Stimulated activated CD8-positive, alpha-beta memory T cell treated with anti-CD3 and anti-CD28 coated beads, Interleukin-4, amount 100 ng/mL, for 24 hours (primary cell): ENCODE data around the gene SLC38A9.
"Not testable (repeated sequence)": the region's sequence is repeated elsewhere in the genome, so short reads cannot be mapped to it uniquely, and the experiment has no call there.

Experiments used
- DNase-seq: peaks from one replicate; pipeline ENCODE4 v3.0.0-alpha.2; 2020; ENCODE audit warnings: low read depth

SLC38A9 gene

GRCh38 chr5:55702598-55703345 lies 9.4 kb downstream of the SLC38A9 start:
- DNase-seq: no peak

- no peak for DNase-seq
Observed at GRCh38 chr5:55701462-55702103, 10.5 kb downstream of the SLC38A9 start.

- DNase-seq: no peak
Observed at GRCh38 chr5:55700745-55701144, 11.4 kb downstream of the SLC38A9 start.

GRCh38 chr5:55699041-55699688 lies 13.0 kb downstream of the SLC38A9 start:
- no peak for DNase-seq

GRCh38 chr5:55696704-55697103 lies 15.4 kb downstream of the SLC38A9 start:
- not testable (repeated sequence) for DNase-seq

GRCh38 chr5:55694152-55694830 lies 17.8 kb downstream of the SLC38A9 start:
- no peak for DNase-seq

- no peak for DNase-seq
Observed at GRCh38 chr5:55692509-55692908, 19.6 kb downstream of the SLC38A9 start.

GRCh38 chr5:55692106-55692417 lies 20.1 kb downstream of the SLC38A9 start:
- no peak for DNase-seq

- DNase-seq: no peak
Observed at GRCh38 chr5:55691265-55692105, 20.6 kb downstream of the SLC38A9 start.

- no peak for DNase-seq
Observed at GRCh38 chr5:55682071-55682470, 30.1 kb downstream of the SLC38A9 start.

GRCh38 chr5:55681301-55681700 lies 30.8 kb downstream of the SLC38A9 start:
- no peak for DNase-seq

- no peak for DNase-seq
Observed at GRCh38 chr5:55680353-55680752, 31.8 kb downstream of the SLC38A9 start.

GRCh38 chr5:55679556-55679955 lies 32.6 kb downstream of the SLC38A9 start:
- no peak for DNase-seq

GRCh38 chr5:55675119-55675518 lies 37.0 kb downstream of the SLC38A9 start:
- DNase-seq: no peak

GRCh38 chr5:55674340-55674739 lies 37.8 kb downstream of the SLC38A9 start:
- DNase-seq: no peak

GRCh38 chr5:55672477-55672911 lies 39.6 kb downstream of the SLC38A9 start:
- no peak for DNase-seq

GRCh38 chr5:55671975-55672374 lies 40.1 kb downstream of the SLC38A9 start:
- no peak for DNase-seq

- DNase-seq: no peak
Observed at GRCh38 chr5:55668356-55668755, 43.8 kb downstream of the SLC38A9 start.

- DNase-seq: no peak
Observed at GRCh38 chr5:55667938-55668337, 44.2 kb downstream of the SLC38A9 start.

- no peak for DNase-seq
Observed at GRCh38 chr5:55665065-55665464, 47.1 kb downstream of the SLC38A9 start.

GRCh38 chr5:55657443-55657842 lies 54.7 kb downstream of the SLC38A9 start:
- DNase-seq: no peak

GRCh38 chr5:55650386-55650785 lies 61.7 kb downstream of the SLC38A9 start:
- DNase-seq: no peak
